HG02763 (cell line): ENCODE data around the gene COL4A1.
"Not testable (repeated sequence)": the region's sequence is repeated elsewhere in the genome, so short reads cannot be mapped to it uniquely, and the experiment has no call there.

Experiments used
- ATAC-seq: cut with Tn5 transposase; IDR thresholded peaks from one replicate; pipeline ENCODE4 v1.9.1; 2021; ENCODE audit warnings: mild to moderate bottlenecking, moderate library complexity; ENCODE audit not compliant: unreplicated experiment

The COL4A1 gene

DNA sequence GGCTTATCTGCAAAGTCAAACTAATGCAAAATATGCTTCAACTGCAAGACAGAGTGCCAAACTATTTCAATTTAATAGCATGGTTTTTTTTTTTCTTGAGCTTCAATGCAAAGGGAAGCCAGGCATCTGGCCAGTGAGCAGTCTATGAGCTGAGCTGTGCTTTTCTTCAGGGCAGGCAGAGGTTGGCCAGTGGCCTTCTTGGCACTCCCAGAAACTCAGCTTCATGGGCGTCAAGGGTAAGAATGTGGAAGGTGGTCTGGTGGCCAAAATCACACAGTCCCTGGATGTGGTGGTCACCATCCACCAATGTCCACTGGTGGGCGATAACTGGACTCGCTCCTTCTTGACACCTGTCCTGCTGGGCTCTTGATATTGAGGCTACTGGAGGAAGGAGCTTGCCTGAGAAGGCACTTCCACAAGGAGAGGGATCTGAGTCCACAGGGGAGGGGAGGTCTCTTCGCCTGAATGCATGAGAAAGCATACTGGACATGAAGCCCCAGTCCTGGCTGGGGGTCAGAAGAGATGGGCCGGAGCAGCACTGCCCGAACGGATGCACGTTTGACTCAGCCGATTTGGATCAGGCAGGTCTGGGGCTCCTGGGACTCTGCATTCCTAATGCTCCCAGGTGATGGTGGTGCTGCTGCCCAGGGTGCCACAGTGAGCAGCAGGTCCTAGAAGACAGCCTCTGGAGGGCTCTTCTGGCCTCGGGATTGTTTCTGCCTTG is 17.2 kb upstream of the COL4A1 start:
- ATAC-seq: no peak

DNA sequence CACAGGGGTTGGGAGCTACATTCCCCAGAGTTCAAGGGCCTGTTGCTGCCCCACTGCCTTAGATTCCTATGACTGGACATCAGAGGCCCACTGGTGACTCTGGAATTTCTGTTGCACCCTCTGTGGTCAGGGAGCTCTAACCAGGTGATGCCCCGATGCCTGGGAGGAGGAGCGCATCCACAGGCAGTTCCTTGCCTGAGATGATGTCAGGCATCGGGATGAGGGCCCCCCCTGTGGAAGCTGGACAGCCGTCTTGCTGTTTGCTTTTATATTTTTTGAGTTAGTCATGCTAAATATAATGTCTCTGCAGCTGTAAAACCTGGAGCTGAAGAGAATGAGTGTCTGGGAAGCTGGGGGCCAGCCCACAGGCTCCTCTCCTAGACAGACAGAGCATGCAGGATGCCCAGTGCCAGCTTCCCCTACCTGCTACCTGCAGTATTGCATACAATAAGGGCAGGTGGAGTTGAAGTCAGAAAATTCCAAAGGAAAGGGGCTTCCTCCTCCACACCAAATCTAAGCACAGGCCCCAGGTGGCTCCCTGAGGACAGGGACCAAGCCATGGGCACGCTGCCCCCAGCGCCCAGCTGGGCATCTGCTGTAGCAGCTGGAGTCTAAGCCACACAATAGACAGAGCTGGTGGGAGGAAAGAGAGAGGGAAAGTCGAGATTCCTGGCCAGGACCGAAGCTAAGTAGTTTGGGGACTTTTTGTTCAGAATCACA is 16.4 kb upstream of the COL4A1 start:
- no peak for ATAC-seq

DNA sequence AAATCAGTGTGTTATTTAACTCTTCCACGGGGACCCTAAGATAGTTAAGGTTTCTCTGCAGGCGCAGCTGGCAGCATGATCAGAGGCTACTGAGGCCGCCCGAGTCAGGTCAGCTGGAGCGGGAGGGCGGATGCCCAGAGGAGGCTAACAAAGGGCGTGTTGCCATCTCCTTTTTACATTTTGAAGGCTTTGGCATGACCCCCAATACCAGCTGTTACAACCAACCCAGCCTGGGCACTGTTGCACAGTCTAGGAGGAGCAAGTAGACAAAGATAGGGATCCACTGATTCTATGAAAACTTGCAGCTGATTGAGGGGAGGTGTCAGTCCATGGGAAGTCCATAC is 15.8 kb upstream of the COL4A1 start:
- ATAC-seq: no peak

DNA sequence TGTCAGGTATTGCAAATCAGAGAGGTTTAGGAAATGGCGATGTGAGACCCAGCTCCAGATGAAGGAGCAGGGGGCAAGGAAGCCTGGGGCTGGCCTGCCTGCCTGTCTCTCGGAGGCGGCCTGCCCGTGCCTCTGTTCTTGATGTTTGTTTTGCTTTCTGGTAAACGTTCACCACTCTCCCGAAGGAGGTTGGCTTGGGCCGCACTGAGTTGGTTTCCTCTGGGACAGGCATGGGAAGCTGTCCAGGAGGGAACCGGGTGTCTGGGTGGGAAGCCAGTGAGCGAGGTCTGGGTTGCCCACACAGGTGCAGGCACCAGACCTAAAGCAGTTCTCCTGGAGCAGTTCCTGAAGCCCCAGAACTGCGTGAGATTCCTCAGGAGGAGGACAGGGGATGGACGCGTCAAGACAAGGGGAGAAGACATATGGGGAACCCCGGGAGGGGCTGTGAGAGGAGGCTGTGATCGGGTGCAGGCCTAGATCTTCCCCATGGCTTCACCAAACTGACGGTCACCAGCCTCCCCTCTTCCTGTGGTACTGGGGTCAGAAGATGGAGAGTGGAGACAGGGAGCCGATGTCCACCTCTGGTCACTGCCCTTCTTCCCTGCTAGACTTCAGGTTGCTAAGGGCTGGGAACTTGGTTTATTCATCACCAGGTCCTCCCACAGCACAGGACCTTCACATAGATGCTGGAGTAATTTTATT is 15.3 kb upstream of the COL4A1 start:
- ATAC-seq: no peak

DNA sequence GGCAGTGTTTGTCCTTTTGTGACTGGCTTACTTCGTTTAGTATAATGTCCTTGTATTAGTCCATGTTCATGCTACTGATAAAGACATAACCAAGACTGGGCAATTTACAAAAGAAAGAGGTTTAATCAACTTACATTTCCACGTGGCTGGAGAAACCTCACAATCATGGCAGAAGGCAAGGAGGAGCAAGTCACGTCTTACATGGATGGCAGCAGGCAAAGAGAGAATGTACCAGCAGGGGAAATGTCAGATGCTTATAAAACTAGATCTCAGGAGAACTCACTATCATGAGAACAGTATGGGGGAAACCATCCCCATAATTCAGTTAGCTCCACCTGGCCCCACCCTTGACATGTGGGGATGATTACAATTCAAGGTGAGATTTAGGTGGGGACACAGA is 14.6 kb upstream of the COL4A1 start:
- not testable (repeated sequence) for ATAC-seq

DNA sequence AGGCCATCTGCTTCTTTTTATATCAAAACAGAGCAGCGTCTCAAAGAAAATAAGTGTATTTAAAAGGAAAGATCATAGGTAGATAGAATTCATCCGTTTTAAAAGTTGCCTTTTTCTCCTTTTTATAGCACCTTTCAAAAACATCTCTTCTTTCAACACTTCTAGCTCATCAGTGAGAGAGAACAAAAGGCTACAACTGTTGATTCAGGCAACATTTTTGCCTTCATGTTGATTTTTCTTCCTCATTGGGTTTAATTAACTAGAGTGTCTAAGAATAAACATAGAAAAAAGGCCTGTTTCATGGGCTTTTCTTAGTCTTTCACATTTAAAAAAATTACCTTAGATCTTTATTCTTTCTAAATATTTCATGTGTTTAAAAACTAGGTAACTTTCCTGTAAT is 13.7 kb upstream of the COL4A1 start:
- ATAC-seq: no peak

DNA sequence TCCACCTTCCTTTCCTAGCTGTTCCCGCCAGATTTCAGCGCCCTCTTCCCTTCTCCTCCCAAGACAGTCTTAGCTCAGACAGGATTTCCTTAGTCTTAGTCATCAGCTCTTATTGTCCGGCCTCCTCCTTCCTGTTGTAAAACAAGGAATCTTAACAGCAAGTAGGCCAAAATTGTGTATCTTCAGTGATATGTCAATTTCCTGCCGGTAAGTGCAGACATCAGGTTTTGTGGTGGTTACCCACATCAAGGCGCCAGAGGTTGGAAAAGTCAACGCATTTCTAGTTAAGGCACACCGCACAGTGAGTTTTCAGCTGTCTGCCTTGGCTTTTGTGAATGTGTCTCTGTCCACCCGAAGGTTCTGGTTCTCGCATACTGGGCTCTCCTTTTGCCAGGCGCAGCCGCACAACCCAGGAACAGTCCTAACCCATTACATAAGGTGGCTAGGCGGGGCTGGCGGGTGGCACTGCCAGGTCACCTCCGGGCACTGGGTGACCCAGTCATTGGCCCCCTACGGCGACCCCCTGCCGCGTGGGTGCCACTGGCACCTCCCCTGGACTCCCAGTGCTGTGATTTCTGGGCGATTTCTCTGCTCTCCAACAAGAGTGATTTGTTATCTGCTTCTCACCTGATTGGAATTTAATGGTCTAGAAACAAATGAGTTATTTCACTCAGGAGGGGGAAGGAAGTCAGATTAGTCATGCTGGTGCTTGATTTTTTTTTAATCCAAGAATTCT is 13.0 kb upstream of the COL4A1 start:
- ATAC-seq: no peak

DNA sequence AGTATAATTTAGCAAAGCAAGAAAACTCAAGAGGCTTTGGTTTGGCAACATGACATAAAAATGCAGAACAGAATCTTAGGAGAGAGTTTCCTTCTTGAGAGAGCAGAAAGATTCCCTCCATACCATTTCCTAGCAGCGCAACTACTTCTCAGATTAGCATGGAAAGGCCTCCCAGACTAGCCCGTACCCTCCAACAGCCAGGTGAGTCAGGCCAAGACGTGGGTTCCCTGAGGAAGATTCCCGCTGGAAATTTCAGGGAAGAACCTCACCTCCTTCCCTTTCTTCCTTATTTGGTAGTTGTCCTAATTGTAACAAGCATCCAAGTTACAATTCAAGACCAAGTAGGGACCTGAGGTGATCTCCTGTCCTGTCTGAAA is 12.4 kb upstream of the COL4A1 start:
- ATAC-seq: no peak

DNA sequence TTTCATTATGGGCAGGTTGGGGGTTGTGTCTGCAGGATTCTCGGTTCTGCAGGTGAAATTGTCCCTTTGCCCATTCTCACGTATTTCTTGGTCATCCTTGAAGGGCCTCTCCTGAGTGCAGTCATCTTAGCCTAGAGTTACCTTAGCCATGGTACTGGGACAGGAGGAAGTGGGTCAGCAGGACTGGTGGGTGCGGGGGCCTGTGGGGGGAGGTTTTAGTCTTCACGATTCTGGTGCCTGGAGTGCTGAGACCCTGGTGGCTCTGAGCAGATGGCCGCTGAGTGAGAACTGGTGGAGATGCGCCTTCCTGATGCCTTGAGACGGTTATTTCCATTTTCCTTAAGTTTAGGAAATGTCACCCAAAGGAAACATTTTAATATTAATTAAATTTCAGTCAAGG is 12.0 kb upstream of the COL4A1 start:
- ATAC-seq: no peak

DNA sequence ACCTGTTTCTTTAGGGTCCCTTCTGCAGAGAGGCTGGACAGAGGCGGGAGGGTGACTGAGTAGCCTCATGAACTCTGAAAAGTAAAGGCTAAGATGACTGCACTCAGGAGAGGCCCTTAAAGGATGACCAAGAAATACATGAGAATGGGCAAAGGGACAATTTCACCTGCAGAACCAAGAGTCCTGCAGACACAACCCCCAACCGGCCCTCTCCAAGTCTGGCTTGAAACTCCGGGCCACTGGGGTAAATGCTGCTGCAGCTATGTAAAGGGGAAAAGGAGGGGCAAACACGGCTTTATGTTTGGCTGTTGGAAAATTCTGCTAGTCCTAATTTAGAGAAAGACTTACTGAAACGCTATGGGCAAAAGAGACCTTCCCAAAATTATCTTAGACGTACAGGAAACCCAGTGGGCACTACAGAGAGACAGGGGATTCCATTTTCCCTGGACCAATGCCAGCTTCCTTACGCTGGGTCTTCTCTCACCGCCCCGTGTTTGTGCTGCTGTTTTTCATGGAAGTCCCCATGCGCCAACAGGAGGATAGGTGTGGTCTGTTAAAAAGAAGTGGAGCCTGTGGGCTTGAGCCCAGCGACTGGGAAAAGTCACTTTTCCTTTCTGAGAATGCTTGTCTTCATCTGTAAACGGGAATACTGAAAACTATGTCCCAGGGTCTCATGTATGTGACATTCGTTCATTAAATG is 10.7 kb upstream of the COL4A1 start:
- no peak for ATAC-seq

DNA sequence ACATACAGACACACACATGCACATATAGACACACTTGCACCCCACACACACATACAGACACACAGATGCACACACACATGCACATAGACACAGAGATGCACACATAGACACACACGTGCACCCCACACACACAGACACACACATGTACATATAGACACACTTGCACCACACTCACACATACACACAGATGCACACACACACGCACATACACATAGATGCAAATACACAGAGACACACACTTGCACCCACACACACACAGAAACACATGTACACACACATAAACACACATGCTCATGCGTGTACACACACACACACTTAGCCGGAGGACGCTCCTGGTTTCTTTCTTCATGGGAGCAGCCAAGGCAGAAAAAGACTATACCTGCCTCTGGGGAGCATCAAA is 10.1 kb upstream of the COL4A1 start:
- no peak for ATAC-seq

DNA sequence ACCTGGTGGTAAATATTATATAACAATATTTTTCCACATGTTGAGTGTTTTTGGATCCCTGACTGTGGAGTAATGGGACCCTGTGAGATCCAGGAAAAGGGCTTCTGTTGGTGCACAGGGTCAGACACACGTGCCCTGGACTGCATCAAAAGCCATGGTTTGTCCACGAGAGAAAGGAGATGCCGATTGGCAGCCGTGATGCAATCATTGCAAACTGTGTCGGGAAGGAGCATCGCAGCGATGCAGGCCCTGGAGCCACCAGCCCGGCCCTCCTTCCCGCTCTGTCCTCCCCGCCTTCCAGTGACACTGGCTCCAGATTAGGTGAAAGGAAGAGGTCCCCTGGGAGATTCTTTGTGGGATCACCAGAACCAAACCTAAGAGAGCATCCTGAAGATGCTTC is 9.2 kb upstream of the COL4A1 start:
- no peak for ATAC-seq

DNA sequence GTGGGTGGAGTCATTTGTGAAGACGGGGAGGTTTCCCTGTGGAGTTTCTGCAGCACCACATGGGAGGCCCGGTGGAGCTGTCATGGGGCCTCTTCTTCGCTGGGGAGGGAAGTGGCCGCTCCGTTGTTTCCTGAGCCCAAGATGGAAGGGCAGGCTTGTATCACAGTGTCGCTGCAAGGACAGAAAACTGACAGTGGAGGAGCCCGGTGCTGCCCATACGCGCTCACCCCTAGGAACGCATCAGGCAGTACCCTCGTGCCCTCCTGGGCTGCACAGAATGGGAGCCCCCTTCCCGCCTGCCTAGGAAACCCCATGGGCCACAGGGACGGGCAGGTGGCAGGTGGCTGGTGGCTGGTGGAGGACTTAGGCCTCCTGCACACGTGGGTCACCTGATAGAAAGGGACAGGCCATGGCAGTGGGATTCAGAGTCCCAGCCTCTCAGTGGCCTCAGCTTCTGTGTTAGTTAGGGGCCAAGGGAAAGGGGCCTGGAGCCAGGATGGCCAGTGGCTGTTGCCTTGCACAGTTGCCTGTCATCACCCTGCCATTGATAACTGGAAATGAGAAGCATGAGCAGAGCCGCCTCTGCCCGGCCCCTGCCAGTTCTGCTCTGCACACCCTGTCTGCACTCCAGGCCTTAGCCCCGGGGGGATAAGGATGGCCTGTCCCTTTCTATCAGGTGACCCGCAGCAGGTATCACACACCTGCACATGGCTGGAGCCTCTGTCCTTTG is 7.7 kb upstream of the COL4A1 start:
- no peak for ATAC-seq

DNA sequence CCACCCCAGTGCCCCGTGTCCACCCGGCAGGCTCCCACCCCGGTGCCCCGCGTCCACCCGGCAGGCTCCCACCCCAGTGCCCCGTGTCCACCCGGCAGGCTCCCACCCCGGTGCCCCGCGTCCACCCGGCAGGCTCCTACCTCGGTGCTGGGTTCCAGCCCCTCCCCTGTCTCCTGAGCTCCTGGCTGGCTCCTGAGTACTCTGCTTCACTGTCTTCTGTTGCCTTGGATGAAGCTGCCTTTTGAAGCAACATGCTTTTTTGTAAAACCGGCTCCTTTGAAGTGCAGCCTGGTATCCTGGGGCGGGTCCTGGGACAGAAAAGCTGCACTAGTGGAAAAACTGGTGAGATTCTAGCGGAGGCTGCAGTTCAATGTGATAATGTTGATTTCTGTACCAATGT is 6.8 kb upstream of the COL4A1 start:
- not testable (repeated sequence) for ATAC-seq

DNA sequence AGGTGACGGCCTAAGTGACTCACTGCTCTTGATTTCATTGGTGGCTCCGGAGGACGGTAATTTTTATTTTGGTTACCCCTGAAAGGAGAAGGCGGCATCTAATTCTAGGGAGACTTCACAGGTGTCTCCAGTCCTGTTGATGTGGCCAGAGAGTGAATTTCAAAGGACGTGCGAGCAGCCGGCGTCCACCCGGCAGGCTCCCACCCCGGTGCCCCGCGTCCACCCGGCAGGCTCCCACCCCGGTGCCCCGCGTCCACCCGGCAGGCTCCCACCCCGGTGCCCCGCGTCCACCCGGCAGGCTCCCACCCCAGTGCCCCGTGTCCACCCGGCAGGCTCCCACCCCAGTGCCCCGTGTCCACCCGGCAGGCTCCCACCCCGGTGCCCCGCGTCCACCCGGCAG is 6.3 kb upstream of the COL4A1 start:
- ATAC-seq: not testable (repeated sequence)

DNA sequence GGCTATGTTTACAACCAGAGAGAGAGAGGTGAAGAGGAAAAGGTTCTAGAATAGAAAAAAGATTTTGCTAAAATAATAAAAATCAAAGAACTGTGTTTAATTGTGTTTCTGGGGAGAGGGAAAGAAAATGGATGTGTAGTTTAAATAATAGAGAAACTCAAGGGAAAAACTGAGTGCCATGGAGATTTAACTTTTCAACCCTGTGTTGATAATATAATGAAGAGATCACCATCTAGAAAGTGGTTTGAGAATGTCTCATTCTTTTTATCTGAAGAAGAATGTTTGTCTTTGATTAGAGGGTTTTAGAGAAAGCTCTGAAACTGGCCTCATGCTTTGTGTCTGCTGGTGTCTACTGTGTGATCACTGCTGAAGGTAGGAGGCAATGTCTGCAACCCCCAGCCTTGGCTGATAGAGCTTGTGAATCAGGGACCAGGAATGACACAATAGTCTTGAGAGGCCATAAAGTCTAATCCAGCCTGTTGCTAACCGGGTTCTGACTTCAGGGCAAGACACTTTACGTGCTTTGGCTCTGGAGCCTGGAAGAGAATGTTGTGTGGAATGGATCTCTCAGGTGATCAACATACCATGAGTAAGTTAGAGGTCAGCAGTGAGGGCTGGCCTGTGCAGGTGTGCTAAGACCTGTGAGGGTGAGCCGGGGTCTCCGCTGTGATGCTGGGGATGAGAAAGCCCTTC is 5.5 kb upstream of the COL4A1 start:
- ATAC-seq: no peak

DNA sequence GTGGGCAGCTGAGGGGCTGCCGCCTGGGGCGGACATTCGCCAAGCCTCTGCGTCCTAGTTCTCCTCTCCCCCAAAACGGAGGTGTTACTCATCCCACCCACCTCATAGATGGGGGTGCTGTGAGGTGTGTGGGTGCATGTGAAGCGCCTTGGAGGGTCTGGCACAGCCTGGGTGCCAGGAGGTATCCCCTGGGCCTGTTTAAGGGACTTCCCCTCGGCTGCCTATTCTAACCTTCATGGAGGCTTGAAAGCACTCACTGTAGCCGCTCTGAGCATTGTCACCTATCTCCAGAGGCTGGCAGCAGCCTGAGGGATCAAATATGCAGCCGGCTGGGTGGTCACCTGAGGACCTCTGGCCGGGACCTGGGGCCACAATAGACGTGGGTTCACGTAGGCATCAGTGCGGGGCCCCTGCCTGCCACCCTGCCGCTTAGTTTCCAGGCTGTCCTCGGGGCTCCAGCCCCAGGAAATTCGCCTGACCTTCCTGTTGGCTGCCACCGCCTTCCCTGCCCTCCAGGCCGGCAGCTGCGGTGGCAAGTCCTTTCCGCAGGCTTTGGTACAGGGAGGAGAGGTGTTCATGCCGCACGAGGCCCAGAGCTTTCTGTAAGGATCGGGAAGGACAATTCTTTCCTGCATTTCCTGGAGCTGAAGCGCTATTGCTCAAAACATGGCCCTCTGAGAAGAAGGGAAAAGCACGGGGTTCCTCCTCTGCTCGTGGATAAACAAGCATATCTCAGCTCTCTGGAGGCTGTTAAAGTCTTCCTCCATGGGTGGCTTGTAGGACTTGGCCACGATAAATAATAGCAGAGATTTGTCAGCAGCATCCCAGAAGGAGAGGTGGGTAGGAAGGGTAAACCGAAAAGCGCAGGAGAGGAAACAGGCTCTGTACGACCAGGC is 4.7 kb upstream of the COL4A1 start:
- ATAC-seq: no peak

DNA sequence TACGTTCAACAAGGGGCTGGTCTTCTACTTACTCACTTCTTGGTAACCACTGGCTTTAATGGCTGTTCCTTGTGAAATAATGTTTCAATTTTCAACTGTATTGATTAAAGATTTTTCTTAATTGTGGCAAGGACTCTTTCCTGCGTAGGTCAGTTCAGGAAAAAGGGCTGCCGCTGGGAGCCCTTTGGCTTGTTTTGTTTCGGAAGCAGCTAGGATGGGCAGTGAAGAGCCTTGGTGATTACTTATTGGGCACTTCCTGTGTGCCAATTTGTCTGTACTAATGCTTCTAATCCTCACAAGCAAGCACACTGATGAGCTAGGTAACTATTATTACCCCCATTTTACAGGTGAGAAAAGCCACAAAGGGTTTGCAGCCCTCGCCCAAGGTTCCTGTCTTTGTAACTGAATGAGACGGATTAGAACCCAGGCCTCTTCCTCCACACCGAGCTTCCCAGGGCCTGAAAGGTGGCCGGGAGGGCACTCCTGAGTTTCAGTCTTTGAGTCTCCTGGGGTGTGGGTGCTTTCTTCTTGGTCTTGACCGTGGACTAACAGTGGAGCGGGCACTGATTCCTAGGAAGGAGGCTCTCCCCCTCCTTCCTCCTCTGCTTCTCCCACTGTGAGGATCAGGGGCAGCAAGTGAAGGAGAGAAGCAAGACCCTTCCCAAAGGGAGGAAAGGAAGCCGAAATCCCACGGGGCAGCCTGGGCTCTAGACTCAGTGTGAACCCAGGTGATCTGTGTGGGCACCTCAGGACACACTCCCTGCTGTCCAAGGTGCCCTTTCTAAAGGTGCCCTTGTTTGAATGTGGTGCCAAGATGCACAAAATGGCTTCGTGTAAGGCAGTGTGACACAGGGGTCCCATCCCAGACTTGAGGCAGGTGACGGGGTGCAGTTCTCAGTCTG is 3.8 kb upstream of the COL4A1 start:
- ATAC-seq: no peak
